Muscle of back (tissue), 11 donors: ENCODE measurements around the gene POU2AF1. TPM values are rescaled to one million over a fixed set of nuclear protein-coding genes. Genes with fewer than 3 reads are reported as not detected.

Source experiments
- DNase-seq, 3 donors: peaks; one replicate each; pipeline versions ENCODE4 v3.0.0 to v3.0.0-alpha.2; 2013
- polyA plus RNA-seq, 10 donors: library from polyadenylated mRNA; unstranded; fragments of 120-200 nt; gene quantifications; one replicate each; pipeline ENCODE4 v1.2.1, GENCODE V29; 2013; ENCODE audit not compliant: insufficient read length in 10 of 10

The POU2AF1 gene
- polyA plus RNA-seq, 10 donors, result 0.06 to 0.45 (median 0.27) TPM; not detected in 1

GRCh38 chr11:111347723-111348115, 31.4 kb downstream of the POU2AF1 start:
- DNase-seq, result no peak

- peak in 1 of 3 donors; percentile 60 for DNase-seq
These were observed 31.9 kb downstream of the POU2AF1 start for GRCh38 chr11:111347002-111347722.

- peak; percentile 59 to 89 (median 74) for DNase-seq
These were observed 35.0 kb downstream of the POU2AF1 start for GRCh38 chr11:111344032-111344431.

- peak in 1 of 3 donors; percentile 54 for DNase-seq
These were observed 36.7 kb downstream of the POU2AF1 start for GRCh38 chr11:111342329-111342728.

- DNase-seq, result no peak
These were observed 39.2 kb downstream of the POU2AF1 start for GRCh38 chr11:111339758-111340388.

GRCh38 chr11:111336582-111337256, 42.4 kb downstream of the POU2AF1 start:
- no peak for DNase-seq

GRCh38 chr11:111336062-111336461, 43.0 kb downstream of the POU2AF1 start:
- no peak for DNase-seq

GRCh38 chr11:111335549-111335948, 43.5 kb downstream of the POU2AF1 start:
- no peak for DNase-seq

GRCh38 chr11:111334532-111335502, 44.3 kb downstream of the POU2AF1 start:
- no peak for DNase-seq

- no peak for DNase-seq
These were observed 47.2 kb downstream of the POU2AF1 start for GRCh38 chr11:111331711-111332479.

- DNase-seq, result no peak
These were observed 48.7 kb downstream of the POU2AF1 start for GRCh38 chr11:111330234-111330893.

- no peak for DNase-seq
These were observed 49.5 kb downstream of the POU2AF1 start for GRCh38 chr11:111329306-111330204.

GRCh38 chr11:111327908-111328624, 51.0 kb downstream of the POU2AF1 start:
- DNase-seq, result no peak

- DNase-seq, result no peak
These were observed 52.3 kb downstream of the POU2AF1 start for GRCh38 chr11:111326824-111327223.

- no peak for DNase-seq
These were observed 53.8 kb downstream of the POU2AF1 start for GRCh38 chr11:111325259-111325658.

GRCh38 chr11:111324277-111324720, 54.8 kb downstream of the POU2AF1 start:
- peak in 1 of 3 donors; percentile 70 for DNase-seq

- DNase-seq, result no peak
These were observed 56.5 kb downstream of the POU2AF1 start for GRCh38 chr11:111322534-111322933.
